Kidney epithelial cell (primary cell): ENCODE data around the gene ARHGEF7. TPM values are rescaled to one million over a fixed set of nuclear protein-coding genes. Genes with fewer than 3 reads are reported as not detected.

ENCODE experiments used
- DNase-seq: peaks from one replicate; pipeline ENCODE4 v3.0.0-alpha.2; 2010; ENCODE audit warnings: low read depth
- H3K27me3 ChIP-seq: 2 replicates; pipeline ENCODE4 v1.6.0; 2011; ENCODE audit warnings: low read length; ENCODE audit not compliant: control insufficient read depth, insufficient read depth
- H3K36me3 ChIP-seq: 2 replicates; pipeline ENCODE4 v1.5.1; 2011; ENCODE audit warnings: low read length; ENCODE audit not compliant: control insufficient read depth, insufficient read depth
- H3K4me3 ChIP-seq: 2 replicates; pipeline ENCODE4 v1.5.1; 2011; ENCODE audit warnings: low read depth, mild to moderate bottlenecking, control low read depth, low read length
- CTCF ChIP-seq: IDR thresholded peaks from 2 replicates; pipeline ENCODE4 v1.5.1; 2011; ENCODE audit warnings: mild to moderate bottlenecking, moderate library complexity, low read length, control low read depth, inconsistent platforms; ENCODE audit not compliant: insufficient read depth, poor library complexity, severe bottlenecking
- total RNA-seq: library from RNA; depleted of rRNA; stranded (reverse); fragments of >200 nt; gene quantifications from 2 replicates; pipeline ENCODE4 v1.2.3, GENCODE V29; 2015

Gene ARHGEF7
- total RNA-seq, 1 donor from 2014 or later = 32.4 TPM

DNA sequence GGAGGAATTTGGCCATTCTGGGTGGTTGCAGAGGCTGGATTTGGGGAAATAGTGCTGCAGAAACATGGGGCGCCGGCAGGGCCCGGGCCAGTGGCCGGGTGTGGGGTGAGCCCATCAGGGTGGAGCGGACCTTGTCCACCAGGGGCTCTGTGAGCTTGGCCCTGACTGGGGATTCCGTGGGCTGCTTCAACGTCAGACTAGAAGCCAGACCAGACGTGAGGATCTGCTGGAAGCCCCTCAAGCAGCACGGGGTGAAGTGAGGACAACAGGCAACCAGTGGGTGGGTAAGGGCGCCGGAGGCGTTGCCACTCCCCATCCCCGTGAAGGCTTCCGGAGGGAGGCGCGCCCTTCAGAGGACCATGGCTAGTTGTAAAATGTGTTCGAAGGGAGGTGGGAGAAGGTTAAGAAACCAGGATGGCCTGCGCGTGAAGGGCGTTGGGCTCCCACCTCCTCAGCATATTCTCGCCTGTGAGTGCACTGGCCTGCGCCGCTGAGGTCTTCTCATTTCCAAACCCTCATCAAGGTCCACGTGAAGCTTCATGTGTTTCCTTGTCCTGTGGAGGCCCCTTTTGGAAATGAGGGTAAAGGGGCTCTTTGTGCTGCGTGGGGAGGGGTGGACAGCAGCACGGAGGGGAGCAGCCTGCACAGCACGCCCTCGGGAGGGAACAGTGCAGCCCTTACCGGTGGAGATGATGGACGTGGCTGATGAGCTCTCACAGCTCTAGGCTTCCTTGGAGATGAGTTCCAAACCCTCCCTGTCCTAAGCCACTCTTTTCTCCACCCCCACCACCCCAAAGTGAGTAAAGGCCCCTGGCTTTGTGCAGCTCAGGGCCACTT, 213.7 kb downstream of the ARHGEF7 start:
- no peak for DNase-seq
- H3K4me3 ChIP-seq = no peak overlapping the region
- H3K36me3 ChIP-seq = no peaks in the 10 kb centered on the region
- peaks cover 8% of the 10 kb centered on the region for H3K27me3 ChIP-seq
- no peak for TF ChIP-seq CTCF

DNA sequence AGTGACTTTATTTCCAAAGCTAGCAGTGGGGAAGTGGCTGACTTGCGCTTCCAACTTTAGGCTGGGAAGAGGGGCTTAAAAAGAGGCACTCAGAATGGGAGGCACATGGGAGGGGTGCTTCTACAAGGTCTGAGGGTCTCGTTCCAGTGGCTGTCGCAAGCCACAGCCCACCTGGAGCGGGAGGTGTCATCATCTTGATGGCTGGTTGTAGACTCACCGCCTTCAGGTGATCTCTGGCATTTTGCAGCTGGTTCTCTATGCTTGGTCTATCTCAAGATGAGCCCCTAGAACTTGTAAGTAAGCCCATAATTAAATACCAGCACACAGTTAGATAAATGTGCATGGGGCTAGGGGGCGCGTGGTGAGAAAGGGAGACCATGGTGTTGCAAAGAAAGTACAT, 214.5 kb downstream of the ARHGEF7 start:
- TF ChIP-seq CTCF = no peak
- DNase-seq = no peak
- H3K4me3 ChIP-seq = no peak overlapping the region

DNA sequence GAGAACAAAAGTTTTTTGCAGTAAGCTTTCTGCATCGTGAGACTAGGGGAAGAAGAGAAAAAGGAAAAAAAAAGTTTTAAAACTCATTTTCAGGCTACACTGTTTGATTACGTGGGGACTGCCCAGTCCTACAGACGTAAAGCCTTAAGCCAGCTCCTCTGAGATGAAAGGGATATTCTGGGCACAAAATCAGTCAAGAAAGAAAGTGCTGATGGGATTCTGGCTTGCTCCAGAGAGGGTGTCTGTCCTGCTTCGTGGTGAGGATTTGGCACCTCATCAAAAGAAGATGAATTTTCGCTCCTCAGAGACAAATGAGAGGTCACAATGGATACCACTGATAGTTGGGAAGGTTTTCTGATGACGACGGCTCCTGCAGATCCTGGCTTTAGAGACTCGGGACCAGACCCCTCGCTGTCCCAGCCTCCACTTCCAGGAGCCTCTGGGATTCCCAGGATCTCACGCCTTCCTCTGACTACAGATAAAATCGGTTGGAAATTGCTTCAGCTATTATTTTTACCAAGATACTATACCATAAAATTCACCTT, 215.0 kb downstream of the ARHGEF7 start:
- Histone ChIP-seq H3K36me3 (no peaks in the 10 kb centered on the region), H3K27me3 (peaks cover 2% of the 10 kb centered on the region), H3K4me3 (no peak overlapping the region)
- no peak for TF ChIP-seq CTCF
- DNase-seq = no peak

More for the DNA sequence above, 214.5 kb downstream of the ARHGEF7 start:
- Histone ChIP-seq H3K27me3 (peaks cover 7% of the 10 kb centered on the region), H3K36me3 (no peaks in the 10 kb centered on the region)

DNA sequence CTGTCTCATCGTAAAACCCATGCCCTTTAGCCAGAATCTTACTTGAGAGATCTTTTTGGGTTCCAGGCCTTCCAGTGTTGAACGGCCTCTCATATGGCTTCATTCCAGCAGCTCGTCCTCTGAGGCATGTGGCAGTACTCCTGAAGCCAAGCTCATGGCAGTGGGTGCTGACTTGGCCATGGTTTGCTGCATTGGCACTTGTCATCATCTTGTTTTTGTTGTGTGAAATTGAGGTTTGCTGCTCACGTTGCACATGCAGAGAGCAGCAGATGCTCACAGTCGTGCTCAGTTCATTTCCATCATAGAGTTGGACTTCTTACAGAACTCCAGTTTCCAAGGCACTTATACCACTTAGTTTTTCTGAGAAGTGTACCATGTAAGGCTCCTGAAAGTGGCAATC, 220.2 kb downstream of the ARHGEF7 start:
- no peaks in the 10 kb centered on the region for H3K36me3 ChIP-seq
- no peak for DNase-seq
- TF ChIP-seq CTCF = no peak
- no peaks in the 10 kb centered on the region for H3K27me3 ChIP-seq
- H3K4me3 ChIP-seq = no peak overlapping the region

- no peak for TF ChIP-seq CTCF
- no peaks in the 10 kb centered on the region for H3K36me3 ChIP-seq
- no peaks in the 10 kb centered on the region for H3K27me3 ChIP-seq
- H3K4me3 ChIP-seq = no peak overlapping the region
- no peak for DNase-seq
These were observed 221.6 kb downstream of the ARHGEF7 start for GRCh38 chr13:111336666-111337065.
